Lower lobe of right lung (tissue), 2 donors: ENCODE measurements around the gene IL4I1. TPM values are rescaled to one million over a fixed set of nuclear protein-coding genes. Genes with fewer than 3 reads are reported as not detected.
A peak's percentile ranks its signal among the peaks of the same experiment; 100 is the strongest.

Source experiments
- ATAC-seq, 2 donors: fragments of 200-7000 bp; cut with Tn5 transposase; one replicate each; pipeline ENCODE4 v1.9.1; 2020 to 2022; ENCODE audit warnings: mild to moderate bottlenecking in 2 of 2, moderate library complexity in 2 of 2
- DNase-seq: peaks from one replicate; pipeline ENCODE4 v3.0.0-alpha.2; 2020
- H3K27ac ChIP-seq: fragments of 200-600 bp; one replicate; pipeline ENCODE4 v1.8.0; 2022
- H3K27me3 ChIP-seq: fragments of 200-600 bp; one replicate; pipeline ENCODE4 v1.8.0; 2022; ENCODE audit warnings: low read depth
- H3K36me3 ChIP-seq: fragments of 200-600 bp; one replicate; pipeline ENCODE4 v1.8.0; 2022; ENCODE audit warnings: mild to moderate bottlenecking
- H3K4me1 ChIP-seq: fragments of 200-600 bp; one replicate; pipeline ENCODE4 v1.8.0; 2022
- H3K4me3 ChIP-seq: fragments of 200-600 bp; one replicate; pipeline ENCODE4 v1.8.0; 2022; ENCODE audit warnings: mild to moderate bottlenecking
- H3K9me3 ChIP-seq: fragments of 200-600 bp; one replicate; pipeline ENCODE4 v1.8.0; 2022
- CTCF ChIP-seq: fragments of 200-600 bp; IDR thresholded peaks from one replicate; pipeline ENCODE4 v1.8.0; 2022; ENCODE audit warnings: antibody characterized with exemption, mild to moderate bottlenecking
- intact Hi-C: fragments of 100-400 bp; cut with DNase I; formaldehyde crosslinking; loops from one replicate; pipeline ENCODE4 v1.11.0; 2022
- total RNA-seq: library from RNA; stranded (reverse); fragmentation: NEBNext Ultra II Directional; extraction: Animal tissue kit (Norgen Biotek cat#: 25700); gene quantifications from one replicate; pipeline ENCODE4 v1.2.1, GENCODE V29; 2021
- donor health status: DM: no; HTN: yes; CAD: no; lungs with severe emphysema.

IL4I1 gene
- total RNA-seq, 1 donor from 2014 or later = 1.6 TPM

GRCh38 chr19:49932041-49932451, 35.4 kb upstream of the IL4I1 start:
- no peak for TF ChIP-seq CTCF

GRCh38 chr19:49931293-49932040, 34.8 kb upstream of the IL4I1 start:
- H3K27ac ChIP-seq = no peak overlapping the region
- H3K9me3 ChIP-seq = no peaks in the 10 kb centered on the region
- ATAC-seq = no peak
- peaks cover 28% of the 10 kb centered on the region for H3K4me1 ChIP-seq
- no peak for DNase-seq
- peaks cover 14% of the 10 kb centered on the region for H3K36me3 ChIP-seq
- no peak for TF ChIP-seq CTCF
- H3K4me3 ChIP-seq = no peak overlapping the region
- intact Hi-C loops = no loop called here
- no peaks in the 10 kb centered on the region for H3K27me3 ChIP-seq

More at GRCh38 chr19:49932041-49932451, 35.4 kb upstream of the IL4I1 start:
- Histone ChIP-seq H3K4me3 (no peak overlapping the region), H3K27ac (no peak overlapping the region), H3K4me1 (peaks cover 22% of the 10 kb centered on the region), H3K27me3 (no peaks in the 10 kb centered on the region), H3K36me3 (peaks cover 9% of the 10 kb centered on the region), H3K9me3 (no peaks in the 10 kb centered on the region)
- intact Hi-C loops = no loop called here
- ATAC-seq = no peak
- DNase-seq = no peak

- peak overlapping the region; percentile 100 for H3K4me3 ChIP-seq
- DNase-seq (no peak), ATAC-seq (peak in 1 of 2 donors; percentile 2)
- no peaks in the 10 kb centered on the region for H3K9me3 ChIP-seq
- no peaks in the 10 kb centered on the region for H3K27me3 ChIP-seq
- TF ChIP-seq CTCF = no peak
- peaks cover 28% of the 10 kb centered on the region for H3K4me1 ChIP-seq
- intact Hi-C loops = no loop called here
- peaks cover 20% of the 10 kb centered on the region for H3K36me3 ChIP-seq
- peak overlapping the region; percentile 49 for H3K27ac ChIP-seq
Measured at GRCh38 chr19:49930483-49931011, 33.9 kb upstream of the IL4I1 start.

GRCh38 chr19:49929611-49930482, 33.2 kb upstream of the IL4I1 start:
- Histone ChIP-seq H3K27ac (peak overlapping the region; percentile 90), H3K27me3 (no peaks in the 10 kb centered on the region), H3K36me3 (peaks cover 27% of the 10 kb centered on the region), H3K9me3 (no peaks in the 10 kb centered on the region), H3K4me1 (peaks cover 28% of the 10 kb centered on the region), H3K4me3 (peak overlapping the region; percentile 100)
- DNase-seq = peak; percentile 93
- peak; percentile 9 for TF ChIP-seq CTCF
- intact Hi-C loops = no loop called here
- peak; percentile 93 to 94 for ATAC-seq

- Histone ChIP-seq H3K27ac (peak within 1 kb of the TSS; percentile 90), H3K36me3 (peaks cover 33% of the 10 kb centered on the region), H3K4me3 (peak within 1 kb of the TSS; percentile 100), H3K4me1 (peaks cover 28% of the 10 kb centered on the region), H3K27me3 (no peaks in the 10 kb centered on the region), H3K9me3 (no peaks in the 10 kb centered on the region)
- peak; percentile 87 for ATAC-seq
- intact Hi-C loops = no loop called here
- TF ChIP-seq CTCF = no peak
- DNase-seq = peak; percentile 92
Measured at GRCh38 chr19:49929121-49929610, 32.5 kb upstream of the IL4I1 start, which contains the start of the genes ATF5 and NUP62. TSS of gene ATF5 (plus strand) at chr19:49929205. CDS start at chr19:49930851, 1,646 bp downstream. TSS of gene NUP62 (minus strand) at chr19:49929504. CDS start at chr19:49909807, 19,697 bp downstream.
